GM23338 (cell line): ENCODE measurements around the gene TAF15.

Source experiments
- EZH2 ChIP-seq: fragments of 200-600 bp; sonication (generic); IDR thresholded peaks from one replicate; pipeline ENCODE4 v1.8.0; 2017; ENCODE audit warnings: antibody characterized with exemption, mild to moderate bottlenecking, low read depth; ENCODE audit not compliant: unreplicated experiment
- EZH2phosphoT487 ChIP-seq: fragments of 200-600 bp; sonication (generic); IDR thresholded peaks from one replicate; pipeline ENCODE4 v1.8.1; 2018; ENCODE audit warnings: antibody characterized with exemption; ENCODE audit not compliant: unreplicated experiment
- POLR2AphosphoS5 ChIP-seq: IDR thresholded peaks from 2 replicates; pipeline ENCODE4 v1.6.1; 2016; ENCODE audit warnings: antibody characterized with exemption, low read depth
- TF ChIP-seq, protein P1 (sequence below), 2 experiments: fragments of 200-600 bp in 1 of 2; sonication (generic) in 1 of 2; conservative IDR thresholded peaks; 2 replicates each; pipeline versions ENCODE4 v1.5.1 to v1.6.1; 2016 to 2017; ENCODE audit warnings: antibody characterized with exemption in 2 of 2, low read depth in 2 of 2, mild to moderate bottlenecking in 2 of 2, moderate library complexity in 1 of 2
- TF ChIP-seq, protein P2 (sequence below): IDR thresholded peaks from one replicate; pipeline ENCODE4 v1.6.1; 2018; ENCODE audit warnings: antibody characterized with exemption; ENCODE audit not compliant: unreplicated experiment

DNA sequence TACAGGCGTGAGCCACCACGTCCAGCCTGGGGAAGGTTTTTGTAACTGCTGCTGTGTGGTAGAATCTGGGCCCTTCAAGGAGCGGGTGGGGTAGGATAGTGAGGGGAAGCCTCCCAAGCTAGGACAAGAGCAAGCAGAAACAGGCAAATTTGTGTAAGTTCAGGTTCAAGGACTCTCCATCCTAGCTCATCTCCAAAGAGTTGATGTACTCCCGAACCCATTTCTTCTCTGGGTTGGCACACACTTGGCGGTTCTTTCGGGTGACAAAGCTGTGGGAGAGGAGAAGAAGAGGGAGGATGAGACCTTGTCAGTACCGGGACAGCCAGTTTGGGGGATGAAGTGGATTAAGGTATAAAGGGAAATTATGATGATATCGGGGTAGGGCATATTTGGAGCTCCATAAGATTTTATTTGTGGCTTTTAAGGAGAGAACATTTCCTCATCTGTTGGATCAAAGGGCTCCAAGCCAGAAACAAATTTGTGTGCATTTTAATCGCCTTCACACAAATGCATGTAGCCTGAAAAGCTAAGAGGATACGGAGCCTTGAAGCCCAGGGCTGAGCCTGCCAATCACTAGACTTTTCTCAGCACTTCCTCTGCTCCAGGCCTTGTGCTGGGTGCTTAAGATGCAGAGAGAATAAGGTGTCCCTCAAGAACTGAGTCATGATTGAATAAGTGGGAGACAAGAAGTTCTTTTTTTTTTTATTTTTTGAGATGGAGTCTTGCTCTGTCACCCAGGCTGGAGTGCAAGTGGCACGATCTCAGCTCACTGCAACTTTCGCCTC, 63.1 kb downstream of the TAF15 start:
- TF ChIP-seq, protein P1, sequence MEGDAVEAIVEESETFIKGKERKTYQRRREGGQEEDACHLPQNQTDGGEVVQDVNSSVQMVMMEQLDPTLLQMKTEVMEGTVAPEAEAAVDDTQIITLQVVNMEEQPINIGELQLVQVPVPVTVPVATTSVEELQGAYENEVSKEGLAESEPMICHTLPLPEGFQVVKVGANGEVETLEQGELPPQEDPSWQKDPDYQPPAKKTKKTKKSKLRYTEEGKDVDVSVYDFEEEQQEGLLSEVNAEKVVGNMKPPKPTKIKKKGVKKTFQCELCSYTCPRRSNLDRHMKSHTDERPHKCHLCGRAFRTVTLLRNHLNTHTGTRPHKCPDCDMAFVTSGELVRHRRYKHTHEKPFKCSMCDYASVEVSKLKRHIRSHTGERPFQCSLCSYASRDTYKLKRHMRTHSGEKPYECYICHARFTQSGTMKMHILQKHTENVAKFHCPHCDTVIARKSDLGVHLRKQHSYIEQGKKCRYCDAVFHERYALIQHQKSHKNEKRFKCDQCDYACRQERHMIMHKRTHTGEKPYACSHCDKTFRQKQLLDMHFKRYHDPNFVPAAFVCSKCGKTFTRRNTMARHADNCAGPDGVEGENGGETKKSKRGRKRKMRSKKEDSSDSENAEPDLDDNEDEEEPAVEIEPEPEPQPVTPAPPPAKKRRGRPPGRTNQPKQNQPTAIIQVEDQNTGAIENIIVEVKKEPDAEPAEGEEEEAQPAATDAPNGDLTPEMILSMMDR (conservative IDR thresholded peaks at IDR 0.05; ENCODE audit: low read depth in 2 of 2), result no peak
- TF ChIP-seq, protein P2, sequence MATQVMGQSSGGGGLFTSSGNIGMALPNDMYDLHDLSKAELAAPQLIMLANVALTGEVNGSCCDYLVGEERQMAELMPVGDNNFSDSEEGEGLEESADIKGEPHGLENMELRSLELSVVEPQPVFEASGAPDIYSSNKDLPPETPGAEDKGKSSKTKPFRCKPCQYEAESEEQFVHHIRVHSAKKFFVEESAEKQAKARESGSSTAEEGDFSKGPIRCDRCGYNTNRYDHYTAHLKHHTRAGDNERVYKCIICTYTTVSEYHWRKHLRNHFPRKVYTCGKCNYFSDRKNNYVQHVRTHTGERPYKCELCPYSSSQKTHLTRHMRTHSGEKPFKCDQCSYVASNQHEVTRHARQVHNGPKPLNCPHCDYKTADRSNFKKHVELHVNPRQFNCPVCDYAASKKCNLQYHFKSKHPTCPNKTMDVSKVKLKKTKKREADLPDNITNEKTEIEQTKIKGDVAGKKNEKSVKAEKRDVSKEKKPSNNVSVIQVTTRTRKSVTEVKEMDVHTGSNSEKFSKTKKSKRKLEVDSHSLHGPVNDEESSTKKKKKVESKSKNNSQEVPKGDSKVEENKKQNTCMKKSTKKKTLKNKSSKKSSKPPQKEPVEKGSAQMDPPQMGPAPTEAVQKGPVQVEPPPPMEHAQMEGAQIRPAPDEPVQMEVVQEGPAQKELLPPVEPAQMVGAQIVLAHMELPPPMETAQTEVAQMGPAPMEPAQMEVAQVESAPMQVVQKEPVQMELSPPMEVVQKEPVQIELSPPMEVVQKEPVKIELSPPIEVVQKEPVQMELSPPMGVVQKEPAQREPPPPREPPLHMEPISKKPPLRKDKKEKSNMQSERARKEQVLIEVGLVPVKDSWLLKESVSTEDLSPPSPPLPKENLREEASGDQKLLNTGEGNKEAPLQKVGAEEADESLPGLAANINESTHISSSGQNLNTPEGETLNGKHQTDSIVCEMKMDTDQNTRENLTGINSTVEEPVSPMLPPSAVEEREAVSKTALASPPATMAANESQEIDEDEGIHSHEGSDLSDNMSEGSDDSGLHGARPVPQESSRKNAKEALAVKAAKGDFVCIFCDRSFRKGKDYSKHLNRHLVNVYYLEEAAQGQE, result no peak
- TF ChIP-seq EZH2, result no peak
- no peak for TF ChIP-seq EZH2phosphoT487
- TF ChIP-seq POLR2AphosphoS5, result no peak
